CD1c-positive myeloid dendritic cell (primary cell): ENCODE data around the gene SPNS3.

Source experiments
- DNase-seq: peaks from one replicate; pipeline ENCODE4 v3.0.0-alpha.2; 2016; ENCODE audit errors: extremely low spot score

The SPNS3 gene

GRCh38 chr17:4433515-4434031 lies at the start of gene SPNS3:
Gene SPNS3, plus strand, starts transcription at chr17:4433940. Its CDS starts 28 bp downstream, at chr17:4433968.
- peak; percentile 30 for DNase-seq

- no peak for DNase-seq
Observed at GRCh38 chr17:4386406-4386805, 47.3 kb upstream of the SPNS3 start.

- no peak for DNase-seq
Observed at GRCh38 chr17:4387137-4387536, 46.6 kb upstream of the SPNS3 start.

- no peak for DNase-seq
Observed at GRCh38 chr17:4389079-4389478, 44.7 kb upstream of the SPNS3 start.

GRCh38 chr17:4393806-4394205 lies 39.9 kb upstream of the SPNS3 start:
- no peak for DNase-seq

- DNase-seq: no peak
Observed at GRCh38 chr17:4394208-4395110, 39.3 kb upstream of the SPNS3 start.

- no peak for DNase-seq
Observed at GRCh38 chr17:4395111-4395478, 38.6 kb upstream of the SPNS3 start.

- DNase-seq: no peak
Observed at GRCh38 chr17:4397840-4398239, 35.9 kb upstream of the SPNS3 start.

- no peak for DNase-seq
Observed at GRCh38 chr17:4405038-4405669, 28.6 kb upstream of the SPNS3 start.

- no peak for DNase-seq
Observed at GRCh38 chr17:4405699-4406098, 28.0 kb upstream of the SPNS3 start.

- no peak for DNase-seq
Observed at GRCh38 chr17:4406386-4406785, 27.4 kb upstream of the SPNS3 start.

GRCh38 chr17:4407216-4407615 lies 26.5 kb upstream of the SPNS3 start:
- DNase-seq: no peak

- DNase-seq: no peak
Observed at GRCh38 chr17:4407851-4408250, 25.9 kb upstream of the SPNS3 start.

GRCh38 chr17:4409659-4410058 lies 24.1 kb upstream of the SPNS3 start:
- no peak for DNase-seq

GRCh38 chr17:4411201-4411600 lies 22.5 kb upstream of the SPNS3 start:
- no peak for DNase-seq

- peak; percentile 94 for DNase-seq
Observed at GRCh38 chr17:4412933-4413831, 20.6 kb upstream of the SPNS3 start.

GRCh38 chr17:4417129-4417667 lies 16.5 kb upstream of the SPNS3 start:
- DNase-seq: no peak

- DNase-seq: peak; percentile 82
Observed at GRCh38 chr17:4420692-4421131, 13.0 kb upstream of the SPNS3 start.

GRCh38 chr17:4422864-4423263 lies 10.9 kb upstream of the SPNS3 start:
- no peak for DNase-seq

GRCh38 chr17:4425398-4425797 lies 8.3 kb upstream of the SPNS3 start:
- no peak for DNase-seq

GRCh38 chr17:4426499-4427208 lies 7.1 kb upstream of the SPNS3 start:
- DNase-seq: no peak
